HCT116 (cell line): ENCODE results near the gene SRGAP3. TPM values are rescaled to one million over a fixed set of nuclear protein-coding genes. Genes with fewer than 3 reads are reported as not detected.

ENCODE experiments used
- ATAC-seq: fragments of 200-7000 bp; cut with Tn5 transposase; 2 replicates; pipeline ENCODE4 v1.9.1; 2020; ENCODE audit warnings: mild to moderate bottlenecking, moderate library complexity
- BruUV-seq: library from RNA; stranded (reverse); fragments of 400-500 nt; replicated peaks from 2 replicates; lab custom pipeline; 2021; lab: Mats Ljungman, UMichigan
- CTCF ChIA-PET: fragments of 300-600 bp; sonication (Branson Sonifier 250); formaldehyde crosslinking; loops from one replicate; lab custom pipeline; 2021; ENCODE audit warnings: antibody characterized with exemption; lab: Charles Lee
- POLR2A ChIA-PET: fragments of 300-600, 350-600 bp; sonication (Branson Sonifier 250); formaldehyde crosslinking; loops from one replicate; lab custom pipeline; 2021; ENCODE audit warnings: antibody characterized with exemption; lab: Charles Lee
- RAD21 ChIA-PET, 2 experiments: fragments of 300-600 bp; sonication (Branson Sonifier 250); formaldehyde crosslinking; loops; one replicate each; lab custom pipeline; 2023; ENCODE audit warnings: low total read pairs in 2 of 2; ENCODE audit not compliant: uncharacterized antibody in 2 of 2, unreplicated experiment in 2 of 2, low non-redundant PET in 1 of 2; lab: Charles Lee
- DNase-seq: peaks from one replicate; pipeline ENCODE4 v3.0.0-alpha.2; 2010; ENCODE audit warnings: low read depth, low spot score
- H2AFZ ChIP-seq: fragments of 200-600 bp; shearing (Covaris generic), sonication (generic); 2 replicates; pipeline ENCODE4 v1.6.1; 2017; ENCODE audit warnings: low read depth, mixed run types, mixed read lengths, antibody characterized with exemption, low read length; ENCODE audit not compliant: poor library complexity, severe bottlenecking
- H3K27ac ChIP-seq: 2 replicates; pipeline ENCODE4 v1.5.1; 2012; ENCODE audit warnings: low read depth, low read length
- H3K27me3 ChIP-seq: fragments of 200-600 bp; sonication (generic); 2 replicates; pipeline ENCODE4 v1.6.1; 2016; ENCODE audit warnings: mixed run types, low read length, mixed read lengths; ENCODE audit not compliant: insufficient read depth
- H3K36me3 ChIP-seq, 2 experiments: fragments of 200-500 bp in 1 of 2; fragments of 200-600 bp in 1 of 2; sonication (Bioruptor generic) in 1 of 2; sonication (generic) in 1 of 2; 2 replicates each; pipeline versions ENCODE4 v1.5.1 to v1.6.1; 2014 to 2016; ENCODE audit warnings: low read length in 2 of 2, inconsistent platforms in 1 of 2, mixed read lengths in 1 of 2, mixed run types in 1 of 2; ENCODE audit not compliant: insufficient read depth in 2 of 2, control insufficient read depth in 1 of 2
- H3K4me1 ChIP-seq, 2 experiments: fragments of 200-600 bp in 1 of 2; sonication (generic) in 1 of 2; 2 replicates each; pipeline versions ENCODE4 v1.5.1 to v1.6.1; 2012 to 2017; ENCODE audit warnings: low read length in 2 of 2, inconsistent platforms in 1 of 2, mild to moderate bottlenecking in 1 of 2, mixed read lengths in 1 of 2, mixed run types in 1 of 2, moderate library complexity in 1 of 2; ENCODE audit not compliant: insufficient read depth in 2 of 2, control insufficient read depth in 1 of 2
- H3K4me2 ChIP-seq: fragments of 200-600 bp; sonication (generic); 2 replicates; pipeline ENCODE4 v1.6.1; 2017; ENCODE audit warnings: mixed run types, low read length, mixed read lengths
- H3K4me3 ChIP-seq, 2 experiments: fragments of 200-600 bp in 1 of 2; sonication (generic) in 1 of 2; replicated peaks in 1 of 2; 2 replicates each; pipeline ENCODE4 v1.5.1; 2011 to 2016; ENCODE audit warnings: low read length in 2 of 2, control low read depth in 1 of 2, low read depth in 1 of 2, mild to moderate bottlenecking in 1 of 2, mixed read lengths in 1 of 2, mixed run types in 1 of 2
- H3K79me2 ChIP-seq: fragments of 200-600 bp; sonication (generic); 2 replicates; pipeline ENCODE4 v1.6.1; 2017; ENCODE audit warnings: mild to moderate bottlenecking, mixed run types, low read length, moderate library complexity, mixed read lengths; ENCODE audit not compliant: insufficient read depth
- H3K9ac ChIP-seq: fragments of 200-600 bp; sonication (generic); 2 replicates; pipeline ENCODE4 v1.6.1; 2016; ENCODE audit warnings: low read length, mixed read lengths
- H3K9me2 ChIP-seq: fragments of 200-600 bp; sonication (generic), shearing (Covaris generic); 2 replicates; pipeline ENCODE4 v1.6.1; 2017; ENCODE audit warnings: mixed run types, mild to moderate bottlenecking, moderate library complexity; ENCODE audit not compliant: insufficient read depth
- H3K9me3 ChIP-seq, 2 experiments: fragments of 200-500 bp in 1 of 2; fragments of 200-600 bp in 1 of 2; sonication (Bioruptor generic) in 1 of 2; sonication (generic) in 1 of 2; 2 replicates each; pipeline ENCODE4 v1.6.1; 2014 to 2017; ENCODE audit warnings: low read length in 2 of 2, mixed read lengths in 2 of 2, inconsistent platforms in 1 of 2, low read depth in 1 of 2, mild to moderate bottlenecking in 1 of 2, mixed run types in 1 of 2, moderate library complexity in 1 of 2; ENCODE audit not compliant: control insufficient read depth in 1 of 2, insufficient read depth in 1 of 2
- H4K20me1 ChIP-seq: fragments of 200-600 bp; sonication (generic), shearing (Covaris generic); 2 replicates; pipeline ENCODE4 v1.6.1; 2017; ENCODE audit warnings: mixed run types, mild to moderate bottlenecking, moderate library complexity; ENCODE audit not compliant: insufficient read depth
- ATF3 ChIP-seq: IDR thresholded peaks from 2 replicates; pipeline ENCODE4 v1.6.1; 2012
- CBX3 ChIP-seq: IDR thresholded peaks from 2 replicates; pipeline ENCODE4 v1.6.1; 2012; ENCODE audit warnings: low read depth
- CEBPB ChIP-seq: IDR thresholded peaks from 2 replicates; pipeline ENCODE4 v1.6.1; 2012; ENCODE audit warnings: low read depth
- ELF1 ChIP-seq: IDR thresholded peaks from 2 replicates; pipeline ENCODE4 v1.6.1; 2012; ENCODE audit warnings: low read depth, borderline replicate concordance
- EZH2phosphoT487 ChIP-seq: fragments of 200-600 bp; IDR thresholded peaks from 2 replicates; pipeline ENCODE4 v1.6.1; 2018; ENCODE audit warnings: antibody characterized with exemption, borderline replicate concordance
- POLR2A ChIP-seq: IDR thresholded peaks from 2 replicates; pipeline ENCODE4 v1.7.0; 2011; ENCODE audit warnings: borderline replicate concordance; ENCODE audit not compliant: insufficient read depth, insufficient read length; ENCODE audit errors: extremely low read depth
- POLR2AphosphoS5 ChIP-seq: IDR thresholded peaks from 2 replicates; pipeline ENCODE4 v1.6.1; 2011; ENCODE audit warnings: mild to moderate bottlenecking, low read depth, low read length, moderate library complexity
- REST ChIP-seq: IDR thresholded peaks from 2 replicates; pipeline ENCODE4 v1.6.1; 2012; ENCODE audit warnings: low read depth
- SIN3A ChIP-seq: IDR thresholded peaks from 2 replicates; pipeline ENCODE4 v1.6.1; 2012; ENCODE audit warnings: low read depth
- SP1 ChIP-seq: IDR thresholded peaks from 2 replicates; pipeline ENCODE4 v1.6.1; 2012; ENCODE audit warnings: low read depth
- ZFX ChIP-seq: fragments of 450-650 bp; IDR thresholded peaks from 2 replicates; pipeline ENCODE4 v1.6.1; 2017
- intact Hi-C: fragments of 100-400 bp; cut with micrococcal nuclease; formaldehyde crosslinking; loops from 2 replicates; pipeline ENCODE4 v1.10.0; 2022
- total RNA-seq: library from RNA; stranded (reverse); gene quantifications from one replicate; pipeline ENCODE4 v1.2.1, GENCODE V29; 2021; ENCODE audit not compliant: unreplicated experiment

SRGAP3 gene
- total RNA-seq, 1 experiment from 2014 or later, result 8.3 TPM

- ChIA-PET CTCF (interaction anchor here (1.4 kb wide), 1 partner anchor 8 kb away, joined by 5 read pairs; no protein-coding TSS in a partner anchor), RAD21 (no interaction called here), POLR2A (no interaction called here)
- no peak for DNase-seq
- Histone ChIP-seq H3K9me2 (no peaks in the 10 kb centered on the region), H3K4me3 (no peak overlapping the region), H3K27me3 (peaks cover 5% of the 10 kb centered on the region; the same call in 1 of the 2 replicates), H3K79me2 (no peaks in the 10 kb centered on the region), H3K9me3 (no peaks in the 10 kb centered on the region), H3K27ac (no peak overlapping the region), H3K9ac (no peak overlapping the region)
- TF ChIP-seq ZFX (no peak), EZH2phosphoT487 (no peak), SP1 (no peak), REST (no peak), POLR2AphosphoS5 (no peak), SIN3A (no peak), POLR2A (no peak), CEBPB (no peak), ELF1 (no peak), CBX3 (no peak), ATF3 (no peak)
- TF ChIP-seq, all 23 proteins: peak for 0
- Histone ChIP-seq H3K36me3 (no peaks in the 10 kb centered on the region), H2AFZ (no peak overlapping the region), H3K4me2 (no peak overlapping the region), H3K4me1 (no peaks in the 10 kb centered on the region), H4K20me1 (no peaks in the 10 kb centered on the region)
- no TSS peak for BruUV-seq
- intact Hi-C loops, result no loop called here
- no peak for ATAC-seq
Observed at GRCh38 chr3:8996216-8996615, 253.2 kb downstream of the SRGAP3 start.
